Measurements from ENCODE around the gene PABPN1.
"Not testable (repeated sequence)": the region's sequence is repeated elsewhere in the genome, so short reads cannot be mapped to it uniquely, and the experiment has no call there.

The PABPN1 gene

GRCh38 chr14:23301969-23302289 lies 19.3 kb upstream of the PABPN1 start:
- DNase-seq = no peak

- DNase-seq = peak; percentile 53
Observed at GRCh38 chr14:23302290-23303225, 18.7 kb upstream of the PABPN1 start, which contains the start of gene PPP1R3E. Gene PPP1R3E, minus strand, starts transcription at chr14:23302859. Its CDS starts 283 bp downstream, at chr14:23302576.

GRCh38 chr14:23306412-23307145 lies 14.7 kb upstream of the PABPN1 start, which contains the start of gene BCL2L2:
Gene BCL2L2, plus strand, starts transcription at chr14:23306833. Its CDS starts 935 bp downstream, at chr14:23307768.
- DNase-seq = peak; percentile 88

GRCh38 chr14:23307146-23307530 lies 14.1 kb upstream of the PABPN1 start:
- no peak for DNase-seq

GRCh38 chr14:23307687-23308644 lies 13.3 kb upstream of the PABPN1 start:
- DNase-seq = peak; percentile 20

GRCh38 chr14:23308721-23309445 lies 12.4 kb upstream of the PABPN1 start:
- DNase-seq = no peak

GRCh38 chr14:23310546-23310945 lies 10.7 kb upstream of the PABPN1 start:
- DNase-seq = no peak

- no peak for DNase-seq
Observed at GRCh38 chr14:23316300-23316699, 5.0 kb upstream of the PABPN1 start.

GRCh38 chr14:23319746-23320583 lies 1.3 kb upstream of the PABPN1 start:
- no peak for DNase-seq

- peak; percentile 52 for DNase-seq
Observed at GRCh38 chr14:23321572-23322547, 603 bp downstream of the PABPN1 start.

- DNase-seq = no peak
Observed at GRCh38 chr14:23322568-23323517, 1.6 kb downstream of the PABPN1 start.

GRCh38 chr14:23323838-23324454 lies 2.7 kb downstream of the PABPN1 start:
- no peak for DNase-seq

- DNase-seq = no peak
Observed at GRCh38 chr14:23324455-23324846, 3.2 kb downstream of the PABPN1 start.

GRCh38 chr14:23324993-23325392 lies 3.7 kb downstream of the PABPN1 start:
- DNase-seq = no peak

GRCh38 chr14:23325746-23326145 lies 4.5 kb downstream of the PABPN1 start:
- DNase-seq = not testable (repeated sequence)

- no peak for DNase-seq
Observed at GRCh38 chr14:23326491-23327332, 5.5 kb downstream of the PABPN1 start.
